Breast epithelium (tissue), 3 donors: ENCODE data around the gene C3orf18.
A peak's percentile ranks its signal among the peaks of the same experiment; 100 is the strongest.

Experiments
- CTCF ChIP-seq, 3 donors: fragments of 450-650 bp; IDR thresholded peaks; one replicate each; pipeline ENCODE4 v1.5.1; 2016 to 2017; ENCODE audit warnings: antibody characterized with exemption in 3 of 3, mild to moderate bottlenecking in 3 of 3, moderate library complexity in 3 of 3
- POLR2A ChIP-seq: fragments of 450-650 bp; IDR thresholded peaks from one replicate; pipeline ENCODE4 v1.6.1; 2016; ENCODE audit warnings: antibody characterized with exemption, mild to moderate bottlenecking, moderate library complexity

- TF ChIP-seq POLR2A (peak; percentile 44), CTCF (IDR thresholded peaks at IDR 0.05) (no peak)
Measured at GRCh38 chr3:50616770-50617095, 49.2 kb upstream of the C3orf18 start.
